ENCODE data around the gene FILIP1.

DNA sequence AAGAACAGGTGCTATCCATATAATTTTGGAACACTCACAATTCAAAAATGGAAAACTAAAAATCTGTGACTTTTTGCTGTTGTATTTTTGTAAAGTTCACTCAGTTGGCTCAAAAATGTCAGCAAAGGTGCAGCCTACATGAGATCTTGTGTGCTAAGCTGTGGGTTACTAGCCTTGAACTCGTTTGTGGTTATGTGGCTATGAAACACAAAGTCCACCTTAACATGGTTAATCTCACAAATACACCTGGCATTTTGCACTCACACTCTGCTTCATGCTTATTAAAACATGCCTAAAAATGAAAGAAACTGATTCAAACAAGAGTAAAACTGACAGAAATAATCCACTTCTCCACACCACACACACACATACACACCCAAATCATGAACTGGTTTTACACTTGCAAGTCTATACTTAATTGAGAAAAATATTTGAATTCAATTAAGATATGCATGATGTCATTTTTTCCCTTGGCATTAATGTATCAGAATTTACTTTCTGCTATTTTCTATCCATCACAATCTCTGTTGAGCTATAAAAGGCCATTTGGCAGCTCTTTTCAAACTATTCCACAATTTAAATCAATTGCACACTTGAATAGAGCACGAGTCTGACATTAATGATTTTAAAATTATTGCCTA lies 186.1 kb downstream of the FILIP1 start:
- TF ChIP-seq, protein P1, sequence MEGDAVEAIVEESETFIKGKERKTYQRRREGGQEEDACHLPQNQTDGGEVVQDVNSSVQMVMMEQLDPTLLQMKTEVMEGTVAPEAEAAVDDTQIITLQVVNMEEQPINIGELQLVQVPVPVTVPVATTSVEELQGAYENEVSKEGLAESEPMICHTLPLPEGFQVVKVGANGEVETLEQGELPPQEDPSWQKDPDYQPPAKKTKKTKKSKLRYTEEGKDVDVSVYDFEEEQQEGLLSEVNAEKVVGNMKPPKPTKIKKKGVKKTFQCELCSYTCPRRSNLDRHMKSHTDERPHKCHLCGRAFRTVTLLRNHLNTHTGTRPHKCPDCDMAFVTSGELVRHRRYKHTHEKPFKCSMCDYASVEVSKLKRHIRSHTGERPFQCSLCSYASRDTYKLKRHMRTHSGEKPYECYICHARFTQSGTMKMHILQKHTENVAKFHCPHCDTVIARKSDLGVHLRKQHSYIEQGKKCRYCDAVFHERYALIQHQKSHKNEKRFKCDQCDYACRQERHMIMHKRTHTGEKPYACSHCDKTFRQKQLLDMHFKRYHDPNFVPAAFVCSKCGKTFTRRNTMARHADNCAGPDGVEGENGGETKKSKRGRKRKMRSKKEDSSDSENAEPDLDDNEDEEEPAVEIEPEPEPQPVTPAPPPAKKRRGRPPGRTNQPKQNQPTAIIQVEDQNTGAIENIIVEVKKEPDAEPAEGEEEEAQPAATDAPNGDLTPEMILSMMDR (IDR thresholded peaks at IDR 0.05) = no peak
- no peak for TF ChIP-seq POLR2AphosphoS5 (IDR thresholded peaks at IDR 0.05)

All from stomach (tissue), 4 donors.